Adrenal gland (tissue), 12 donors: Measurements from ENCODE around the gene ADD1. TPM values are rescaled to one million over a fixed set of nuclear protein-coding genes. Genes with fewer than 3 reads are reported as not detected.

ENCODE experiments used
- DNase-seq, 7 donors: peaks; one replicate each; pipeline ENCODE4 v3.0.0-alpha.2; 2019 to 2020
- H3K27ac ChIP-seq, 5 donors: fragments of 200-600 bp; sonication (generic) in 4 of 5; 1 replicate in 3 of 5; 2 replicates in 2 of 5; pipeline versions ENCODE4 v1.5.1 to v1.8.0; 2016 to 2020; ENCODE audit warnings: mild to moderate bottlenecking in 1 of 5
- H3K27me3 ChIP-seq: fragments of 200-600 bp; 2 replicates; pipeline ENCODE4 v1.8.0; 2021
- H3K36me3 ChIP-seq, 2 donors: fragments of 200-600 bp; replicated peaks in 1 of 2; 1 replicate in 1 of 2; 2 replicates in 1 of 2; pipeline versions ENCODE4 v1.5.1 to v1.8.0; 2018 to 2022
- H3K4me1 ChIP-seq, 2 donors: fragments of 200-600 bp; replicated peaks in 1 of 2; 1 replicate in 1 of 2; 2 replicates in 1 of 2; pipeline versions ENCODE4 v1.5.1 to v1.8.0; 2018 to 2021
- H3K4me3 ChIP-seq, 4 donors: fragments of 200-600 bp; sonication (generic) in 3 of 4; one replicate each; pipeline ENCODE4 v1.5.1; 2016 to 2018
- H3K9me3 ChIP-seq, 3 donors: fragments of 200-600 bp; sonication (generic) in 1 of 3; replicated peaks in 1 of 3; 1 replicate in 2 of 3; 2 replicates in 1 of 3; pipeline versions ENCODE4 v1.5.1 to v1.8.0; 2016 to 2021
- CTCF ChIP-seq, 6 experiments: fragments of 450-650 bp in 4 of 6; fragments of 200-600 bp in 2 of 6; sonication (generic) in 1 of 6; IDR thresholded peaks; 1 replicate in 5 of 6; 2 replicates in 1 of 6; pipeline versions ENCODE4 v1.5.1 to v1.8.0; 2016 to 2021; ENCODE audit warnings: antibody characterized with exemption in 6 of 6, mild to moderate bottlenecking in 2 of 6, moderate library complexity in 1 of 6
- POLR2A ChIP-seq, 2 donors: fragments of 450-650 bp; IDR thresholded peaks; one replicate each; pipeline ENCODE4 v1.6.1; 2017; ENCODE audit warnings: antibody characterized with exemption in 2 of 2, mild to moderate bottlenecking in 2 of 2, moderate library complexity in 1 of 2
- WGBS, 4 donors: extraction: QIAGEN DNeasy Blood & Tissue Kit in 2 of 4; methylation state at CpG; one replicate each; pipeline versions ENCODE4 v1.1.5 to v1.1.7; 2013 to 2017; 5-methylcytosine and 5-hydroxymethylcytosine counted together
- intact Hi-C, 2 donors: fragments of 100-400 bp; cut with DNase I; formaldehyde crosslinking; loops; one replicate each; pipeline versions ENCODE4 v1.14.1 to v1.15.0; 2022 to 2023
- polyA plus RNA-seq, 3 donors: library from polyadenylated mRNA; stranded (reverse); fragments of 200-250 nt in 2 of 3; fragments of 350-450 nt in 1 of 3; fragmentation: Illumina TruSeq in 1 of 3; extraction: RNeasy Lipid Tissue Mini Kit (QIAGEN cat#74804) in 1 of 3; gene quantifications; one replicate each; pipeline ENCODE4 v1.2.3, GENCODE V29; 2013 to 2014
- total RNA-seq, 9 donors: library from RNA; depleted of rRNA in 4 of 9; stranded (reverse); fragments of >200 nt in 4 of 9; fragments of 120-200 nt in 1 of 9; fragmentation: NEBNext Ultra II Directional in 1 of 9; extraction: Animal tissue kit (Norgen Biotek cat#: 25700) in 1 of 9; gene quantifications; one replicate each; pipeline versions ENCODE4 v1.1.0 to v1.2.4, GENCODE V29; 2013 to 2023
- donor health status: healthy with polysubstance abuse.
- donor health status: Bipolar disorder and iron deficiency.
- donor health status: DM: yes; HTN: yes; CAD: no.
- donor health status: DM: no; HTN: no; CAD: no.
- donor health status: DM: no; HTN: no; CAD: no.
- donor health status: DM: yes; HTN: yes; CAD: no.

Gene ADD1
- total and polyA plus RNA-seq, 12 donors = 134 to 468 (median 241) TPM

GRCh38 chr4:2925496-2925895 lies 81.9 kb downstream of the ADD1 start:
- 90 to 94% (median 93%) methylated on average over 5 of the region's 5 CpGs for WGBS, 4 donors
- peak in 1 of 7 donors; percentile 39 for DNase-seq
- Histone ChIP-seq H3K4me1 (no peaks in the 10 kb centered on the region), H3K36me3 (peaks cover 0 to 79% of the 10 kb centered on the region in 2 donors), H3K27me3 (no peaks in the 10 kb centered on the region), H3K27ac (no peak overlapping the region), H3K9me3 (no peaks in the 10 kb centered on the region), H3K4me3 (no peak overlapping the region)
- TF ChIP-seq CTCF (IDR thresholded peaks at IDR 0.05) = no peak
- TF ChIP-seq POLR2A (IDR thresholded peaks at IDR 0.05) = no peak
- intact Hi-C loops = no loop called here

GRCh38 chr4:2925931-2926860 lies 82.6 kb downstream of the ADD1 start:
- H3K36me3 ChIP-seq = peaks cover 0 to 86% of the 10 kb centered on the region in 2 donors
- intact Hi-C loops = no loop called here
- H3K27me3 ChIP-seq = no peaks in the 10 kb centered on the region
- TF ChIP-seq CTCF (IDR thresholded peaks at IDR 0.05) (no peak), POLR2A (IDR thresholded peaks at IDR 0.05) (no peak)
- no peak overlapping the region for H3K4me3 ChIP-seq
- no peaks in the 10 kb centered on the region for H3K4me1 ChIP-seq
- H3K27ac ChIP-seq = no peak overlapping the region
- DNase-seq = peak in 2 of 7 donors; percentile 13 to 52
- H3K9me3 ChIP-seq = no peaks in the 10 kb centered on the region
- WGBS, 4 donors = 91 to 95% (median 93%) methylated on average over 39 to 41 of the region's 41 CpGs

GRCh38 chr4:2927016-2927695 lies 83.5 kb downstream of the ADD1 start:
- H3K9me3 ChIP-seq = no peaks in the 10 kb centered on the region
- intact Hi-C loops = no loop called here

More at GRCh38 chr4:2927016-2927695, 83.5 kb downstream of the ADD1 start:
- WGBS, 4 donors = 87 to 95% (median 94%) methylated on average over 10 to 18 of the region's 18 CpGs
- H3K36me3 ChIP-seq = peaks cover 0 to 90% of the 10 kb centered on the region in 2 donors
- DNase-seq = peak in 3 of 7 donors; percentile 3 to 50 (median 11)
- TF ChIP-seq CTCF (IDR thresholded peaks at IDR 0.05) (no peak), POLR2A (IDR thresholded peaks at IDR 0.05) (no peak)
- H3K4me3 ChIP-seq = no peak overlapping the region
- no peaks in the 10 kb centered on the region for H3K27me3 ChIP-seq
- H3K27ac ChIP-seq = no peak overlapping the region
- H3K4me1 ChIP-seq = no peaks in the 10 kb centered on the region
